H1 (cell line): ENCODE data around the gene SLC25A48. TPM values are rescaled to one million over a fixed set of nuclear protein-coding genes. Genes with fewer than 3 reads are reported as not detected.

Source experiments
- CTCF ChIA-PET: fragments of 300-600 bp; sonication (Branson Sonifier 250); formaldehyde crosslinking; loops from one replicate; lab custom pipeline; 2021; ENCODE audit not compliant: partially characterized antibody; lab: Charles Lee
- POLR2A ChIA-PET: fragments of 300-600 bp; sonication (Branson Sonifier 250); formaldehyde crosslinking; loops from one replicate; lab custom pipeline; 2021; ENCODE audit warnings: inconsistent platforms; ENCODE audit not compliant: partially characterized antibody; lab: Charles Lee
- DNase-seq, 2 experiments: peaks; one replicate each; pipeline versions ENCODE4 v3.0.0 to v3.0.0-alpha.2; 2010 to 2022; ENCODE audit warnings: low spot score in 2 of 2, low read depth in 1 of 2, mixed read lengths in 1 of 2
- FAIRE-seq: peaks from 2 replicates; lab custom pipeline; 2011; peaks lifted over from hg19 to GRCh38; lab: Jason Lieb, UNC
- H2AFZ ChIP-seq: 2 replicates; pipeline ENCODE4 v1.8.1; 2012; ENCODE audit warnings: low read length, inconsistent platforms
- H2AK5ac ChIP-seq: 2 replicates; pipeline ENCODE4 v1.6.1; 2013; ENCODE audit warnings: low read depth, low read length
- H2BK120ac ChIP-seq: replicated peaks from 2 replicates; pipeline ENCODE3; 2013; ENCODE audit warnings: low read depth, low read length, inconsistent platforms
- H2BK12ac ChIP-seq: 2 replicates; pipeline ENCODE4 v1.6.1; 2013; ENCODE audit warnings: low read depth, low read length
- H2BK15ac ChIP-seq: 2 replicates; pipeline ENCODE4 v1.6.1; 2013; ENCODE audit warnings: low read length
- H2BK20ac ChIP-seq: 2 replicates; pipeline ENCODE4 v1.6.1; 2013; ENCODE audit warnings: low read length
- H2BK5ac ChIP-seq: 2 replicates; pipeline ENCODE4 v1.6.1; 2013; ENCODE audit warnings: low read depth, low read length
- H3K14ac ChIP-seq: 2 replicates; pipeline ENCODE4 v1.6.1; 2013; ENCODE audit warnings: inconsistent platforms; ENCODE audit not compliant: insufficient read length
- H3K18ac ChIP-seq: 2 replicates; pipeline ENCODE4 v1.6.1; 2013; ENCODE audit warnings: low read length; ENCODE audit errors: extremely low read depth
- H3K23ac ChIP-seq: 2 replicates; pipeline ENCODE4 v1.6.1; 2013; ENCODE audit warnings: inconsistent platforms; ENCODE audit not compliant: insufficient read length
- H3K23me2 ChIP-seq: 2 replicates; pipeline ENCODE4 v1.6.1; 2013; ENCODE audit warnings: low read depth, low read length
- H3K27ac ChIP-seq: 2 replicates; pipeline ENCODE4 v1.6.1; 2011; ENCODE audit warnings: low read depth, low read length, inconsistent platforms
- H3K27me3 ChIP-seq, 4 experiments: replicated peaks in 1 of 4; 1 replicate in 1 of 4; 2 replicates in 3 of 4; pipeline versions ENCODE4 v1.6.1 to v1.8.1; 2011 to 2013; ENCODE audit warnings: low read length in 3 of 4, mild to moderate bottlenecking in 3 of 4, inconsistent platforms in 2 of 4, mixed read lengths in 2 of 4, moderate library complexity in 1 of 4; ENCODE audit not compliant: control insufficient read depth in 3 of 4, insufficient read depth in 3 of 4; ENCODE audit errors: extremely low read depth in 1 of 4
- H3K36me3 ChIP-seq, 4 experiments: 2 replicates each; pipeline versions ENCODE4 v1.6.1 to v1.8.1; 2011 to 2013; ENCODE audit warnings: mild to moderate bottlenecking in 4 of 4, low read length in 3 of 4, moderate library complexity in 2 of 4, control low read depth in 1 of 4, inconsistent platforms in 1 of 4; ENCODE audit not compliant: insufficient read depth in 4 of 4, control insufficient read depth in 2 of 4
- H3K4ac ChIP-seq: replicated peaks from 2 replicates; pipeline ENCODE3; 2013; ENCODE audit warnings: low read length, low read depth, mixed read lengths, inconsistent platforms; ENCODE audit not compliant: insufficient read length
- H3K4me1 ChIP-seq, 4 experiments: replicated peaks in 1 of 4; 1 replicate in 1 of 4; 2 replicates in 3 of 4; pipeline versions ENCODE4 v1.6.1 to v1.8.1; 2011 to 2013; ENCODE audit warnings: low read length in 3 of 4, inconsistent platforms in 2 of 4, mixed read lengths in 1 of 4; ENCODE audit not compliant: insufficient read depth in 4 of 4, control insufficient read depth in 3 of 4
- H3K4me2 ChIP-seq, 2 experiments: 2 replicates each; pipeline versions ENCODE4 v1.6.1 to v1.8.1; 2011 to 2013; ENCODE audit warnings: low read depth in 2 of 2, low read length in 2 of 2, control low read depth in 1 of 2, inconsistent platforms in 1 of 2, mild to moderate bottlenecking in 1 of 2; ENCODE audit not compliant: insufficient read depth in 1 of 2
- H3K4me3 ChIP-seq, 4 experiments: fragments of 200-600, 300-600 bp in 1 of 4; sonication (generic), shearing (Covaris generic), sonication (Bioruptor Twin) in 1 of 4; 2 replicates each; pipeline versions ENCODE4 v1.5.1 to v1.8.1; 2011 to 2016; ENCODE audit warnings: low read length in 4 of 4, low read depth in 3 of 4, control low read depth in 2 of 4, inconsistent platforms in 2 of 4, mild to moderate bottlenecking in 2 of 4, mixed read lengths in 1 of 4, moderate library complexity in 1 of 4; ENCODE audit not compliant: insufficient read depth in 2 of 4; ENCODE audit errors: extremely low read depth in 1 of 4
- H3K56ac ChIP-seq: replicated peaks from 2 replicates; pipeline ENCODE3; 2013; ENCODE audit warnings: low read depth, mild to moderate bottlenecking, mixed read lengths, low read length, inconsistent platforms; ENCODE audit not compliant: insufficient read length
- H3K79me1 ChIP-seq: 2 replicates; pipeline ENCODE4 v1.6.1; 2013; ENCODE audit warnings: low read depth, low read length, control low read depth
- H3K79me2 ChIP-seq, 2 experiments: 2 replicates each; pipeline versions ENCODE4 v1.6.1 to v1.8.1; 2012 to 2013; ENCODE audit warnings: low read length in 2 of 2, mild to moderate bottlenecking in 2 of 2, inconsistent platforms in 1 of 2; ENCODE audit not compliant: insufficient read depth in 2 of 2, control insufficient read depth in 1 of 2
- H3K9ac ChIP-seq, 4 experiments: replicated peaks in 1 of 4; 1 replicate in 1 of 4; 2 replicates in 3 of 4; pipeline versions ENCODE4 v1.6.1 to v1.8.1; 2011 to 2013; ENCODE audit warnings: low read depth in 3 of 4, low read length in 3 of 4, control low read depth in 2 of 4, mild to moderate bottlenecking in 2 of 4, moderate library complexity in 2 of 4, inconsistent platforms in 1 of 4; ENCODE audit errors: extremely low read depth in 1 of 4
- H3K9me3 ChIP-seq, 2 experiments: 2 replicates each; pipeline versions ENCODE4 v1.6.1 to v1.8.1; 2012 to 2013; ENCODE audit warnings: mild to moderate bottlenecking in 2 of 2, moderate library complexity in 2 of 2, control low read depth in 1 of 2, inconsistent platforms in 1 of 2, low read depth in 1 of 2, low read length in 1 of 2, mixed read lengths in 1 of 2; ENCODE audit not compliant: insufficient read depth in 2 of 2
- H4K20me1 ChIP-seq, 2 experiments: replicated peaks in 1 of 2; 2 replicates each; pipeline versions ENCODE3 to v1.8.1; 2011 to 2013; ENCODE audit warnings: inconsistent platforms in 2 of 2, low read length in 2 of 2, mild to moderate bottlenecking in 1 of 2; ENCODE audit not compliant: insufficient read depth in 2 of 2, control insufficient read depth in 1 of 2
- H4K5ac ChIP-seq: 2 replicates; pipeline ENCODE4 v1.6.1; 2013; ENCODE audit warnings: low read length, low read depth, mixed read lengths, inconsistent platforms; ENCODE audit not compliant: insufficient read length
- H4K8ac ChIP-seq: 2 replicates; pipeline ENCODE4 v1.8.0; 2013; ENCODE audit warnings: mild to moderate bottlenecking, moderate library complexity, low read length, inconsistent platforms; ENCODE audit not compliant: insufficient read depth; ENCODE audit errors: extremely low read depth
- H4K91ac ChIP-seq: replicated peaks from 2 replicates; pipeline ENCODE3; 2013; ENCODE audit warnings: low read length, mixed read lengths, inconsistent platforms; ENCODE audit not compliant: insufficient read length
- BRCA1 ChIP-seq: IDR thresholded peaks from 2 replicates; pipeline ENCODE4 v1.6.1; 2012; ENCODE audit warnings: low read depth, low read length, improper control_type of control experiment
- KDM1A ChIP-seq: fragments of 200-600, 300-600 bp; sonication (generic); IDR thresholded peaks from 2 replicates; pipeline ENCODE4 v1.7.1; 2016; ENCODE audit warnings: mild to moderate bottlenecking, low read length, borderline replicate concordance
- PHF8 ChIP-seq: fragments of 200-600 bp; sonication (generic); conservative IDR thresholded peaks from 2 replicates; pipeline ENCODE4 v1.7.1; 2012; ENCODE audit warnings: low read depth, mild to moderate bottlenecking, inconsistent platforms, low read length, moderate library complexity
- POLR2AphosphoS5 ChIP-seq: IDR thresholded peaks from 2 replicates; pipeline ENCODE4 v1.6.1; 2011; ENCODE audit warnings: low read depth, low read length
- SRF ChIP-seq: IDR thresholded peaks from 2 replicates; pipeline ENCODE4 v1.6.1; 2011; ENCODE audit warnings: mild to moderate bottlenecking, low read depth, low read length, moderate library complexity
- TEAD4 ChIP-seq: IDR thresholded peaks from 2 replicates; pipeline ENCODE4 v1.6.1; 2012; ENCODE audit warnings: low read depth, low read length, inconsistent platforms, mixed read lengths
- ZNF274 ChIP-seq: IDR thresholded peaks from 2 replicates; pipeline ENCODE4 v1.7.0; 2012; ENCODE audit warnings: low read length, borderline replicate concordance; ENCODE audit errors: extremely low read depth
- WGBS, 2 experiments: shearing (Covaris generic) in 1 of 2; methylation state at CpG; one replicate each; pipeline versions ENCODE4 v1.1.6 to v1.1.7; 2013 to 2015; ENCODE audit warnings: low lambda C conversion rate in 2 of 2, mixed read lengths in 2 of 2, inconsistent platforms in 1 of 2, low coverage in 1 of 2, missing lambda C conversion rate in 1 of 2; ENCODE audit not compliant: insufficient replicate concordance in 2 of 2, insufficient coverage in 1 of 2, insufficient read length in 1 of 2; ENCODE audit errors: extremely low coverage in 1 of 2, missing lambda C conversion rate in 1 of 2; 5-methylcytosine and 5-hydroxymethylcytosine counted together
- polyA plus RNA-seq, 7 experiments: library from polyadenylated mRNA; depleted of rRNA in 3 of 7; stranded (reverse) in 5 of 7; unstranded in 2 of 7; fragments of >200 nt in 5 of 7; fragments of 200-250 nt in 2 of 7; gene quantifications; 1 replicate in 5 of 7; 2 replicates in 1 of 7; 4 replicates in 1 of 7; pipeline versions ENCODE4 v1.2.1 to v1.2.3, GENCODE V29; 2011 to 2013; ENCODE audit warnings: missing spikeins in 2 of 7, mixed read lengths in 2 of 7
- total RNA-seq: library from RNA; stranded (reverse); fragmentation: NEBNext Ultra II Directional; extraction: Animal tissue kit (Norgen Biotek cat#: 25700); gene quantifications from 2 replicates; pipeline ENCODE4 v1.2.1, GENCODE V29; 2021

The SLC25A48 gene
- total and polyA plus RNA-seq, 2 of the 8 experiments (the other 6 are each of a cell fraction or from before 2014, with no cell fraction given): 1.3 to 1.8 TPM

DNA sequence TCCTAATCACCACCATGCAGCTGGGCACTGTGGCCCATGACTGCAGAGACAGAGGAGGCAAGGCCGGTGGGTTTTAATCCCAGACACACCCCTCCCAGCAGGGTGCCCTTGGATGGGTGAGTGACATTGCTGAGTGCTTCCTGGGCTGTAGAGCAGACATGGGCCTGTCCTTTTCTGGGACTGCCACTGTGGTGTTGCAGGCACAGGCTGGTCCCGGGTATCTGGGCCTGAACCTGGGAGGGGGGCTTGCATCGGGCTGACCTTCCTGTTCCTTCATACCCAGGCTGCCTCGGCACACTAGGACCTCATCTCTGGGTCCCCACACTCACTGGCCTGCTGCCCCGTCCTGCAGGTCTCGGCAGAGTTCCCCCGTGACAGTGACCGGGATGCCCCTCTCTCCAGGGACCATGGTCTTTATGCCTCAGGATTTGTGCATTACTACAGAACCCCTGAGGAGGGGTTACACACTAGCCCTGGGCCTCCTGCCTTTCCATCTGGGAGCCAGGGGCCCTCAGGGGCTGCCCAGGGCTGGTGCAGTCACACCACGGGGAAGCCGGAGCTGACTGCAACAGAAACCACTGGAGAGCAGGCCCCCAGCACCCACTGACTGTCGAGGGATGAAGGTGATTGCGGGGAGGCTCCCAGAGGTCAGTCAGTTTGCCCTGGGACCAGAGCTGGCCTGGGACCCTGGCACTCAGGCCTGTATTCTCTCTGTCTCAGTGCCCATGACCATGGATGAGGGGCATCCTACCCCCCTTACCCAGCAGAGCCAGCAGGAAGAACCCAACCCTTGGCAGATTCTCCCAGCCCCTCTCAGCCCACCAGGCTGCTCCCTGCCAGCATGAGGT, 8.9 kb upstream of the SLC25A48 start:
- Histone ChIP-seq H4K8ac (no peak overlapping the region), H3K18ac (no peak overlapping the region), H3K9ac (no peak overlapping the region), H3K23ac (no peak overlapping the region), H4K91ac (no peak overlapping the region), H2BK5ac (no peak overlapping the region), H2BK15ac (no peak overlapping the region), H3K56ac (no peak overlapping the region), H3K4ac (no peak overlapping the region), H3K36me3 (no peaks in the 10 kb centered on the region; a peak in 1 of 8 replicates), H3K23me2 (no peaks in the 10 kb centered on the region), H3K4me1 (peaks cover 0 to 11% (median 3%) of the 10 kb centered on the region in 4 experiments; a peak in 3 of 7 replicates), H3K4me3 (no peak overlapping the region), H3K79me2 (no peaks in the 10 kb centered on the region), H3K4me2 (no peak overlapping the region), H3K27ac (no peak overlapping the region), H3K27me3 (peaks cover 0 to 7% (median 4%) of the 10 kb centered on the region in 4 experiments; a peak in 2 of 7 replicates), H3K14ac (no peak overlapping the region), H2BK20ac (no peak overlapping the region), H2AK5ac (no peak overlapping the region), H2AFZ (no peak overlapping the region), H2BK12ac (no peak overlapping the region), H4K5ac (no peak overlapping the region), H4K20me1 (no peaks in the 10 kb centered on the region), H3K79me1 (no peaks in the 10 kb centered on the region), H2BK120ac (no peak overlapping the region), H3K9me3 (no peaks in the 10 kb centered on the region)
- ChIA-PET CTCF (interaction anchor here (0.7 to 13.3 kb wide), 8 partner anchors 9 to 363 kb away, joined by 3 to 335 read pairs (median 5); partner anchors contain the start of gene SLC25A48), POLR2A (no interaction called here)
- no peak for DNase-seq
- WGBS, 2 experiments: 82% methylated on average over 12 of the region's 12 CpGs; no CpG with 5 or more reads in 1 of the 2 experiments
- no peak for FAIRE-seq
- TF ChIP-seq TEAD4 (no peak), BRCA1 (no peak), KDM1A (no peak), SRF (no peak), POLR2AphosphoS5 (no peak), ZNF274 (no peak), PHF8 (no peak)
